Stimulated activated CD4-positive, alpha-beta T cell treated with anti-CD3 and anti-CD28 coated beads, TNF-alpha, amount 100 ng/mL, for 4 hours (primary cell): ENCODE data around the gene GFM1.
"Not testable (repeated sequence)": the region's sequence is repeated elsewhere in the genome, so short reads cannot be mapped to it uniquely, and the experiment has no call there.

Experiments used
- DNase-seq, 3 experiments: peaks; one replicate each; pipeline ENCODE4 v3.0.0-alpha.2; 2020; ENCODE audit warnings: low read depth in 3 of 3

Gene GFM1

DNA sequence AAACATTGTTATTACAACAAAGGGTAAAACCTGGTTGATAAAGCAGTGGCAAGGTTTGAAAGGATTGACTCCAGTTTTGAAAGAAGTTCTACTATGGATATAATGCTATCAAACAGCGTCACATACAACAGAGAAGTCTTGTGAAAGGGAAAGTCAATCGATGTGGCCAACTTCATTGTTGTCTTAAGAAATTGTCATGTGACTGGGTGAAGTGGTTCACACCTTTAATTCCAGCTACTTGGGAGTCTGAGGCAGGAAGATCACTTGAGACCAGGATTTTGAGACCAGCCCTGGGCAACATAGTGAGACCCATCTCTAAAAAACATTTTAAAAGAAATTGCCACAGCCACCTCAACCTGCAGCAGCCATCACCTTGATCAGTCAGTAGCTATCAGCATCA, 34.4 kb downstream of the GFM1 start:
- DNase-seq: no peak

DNA sequence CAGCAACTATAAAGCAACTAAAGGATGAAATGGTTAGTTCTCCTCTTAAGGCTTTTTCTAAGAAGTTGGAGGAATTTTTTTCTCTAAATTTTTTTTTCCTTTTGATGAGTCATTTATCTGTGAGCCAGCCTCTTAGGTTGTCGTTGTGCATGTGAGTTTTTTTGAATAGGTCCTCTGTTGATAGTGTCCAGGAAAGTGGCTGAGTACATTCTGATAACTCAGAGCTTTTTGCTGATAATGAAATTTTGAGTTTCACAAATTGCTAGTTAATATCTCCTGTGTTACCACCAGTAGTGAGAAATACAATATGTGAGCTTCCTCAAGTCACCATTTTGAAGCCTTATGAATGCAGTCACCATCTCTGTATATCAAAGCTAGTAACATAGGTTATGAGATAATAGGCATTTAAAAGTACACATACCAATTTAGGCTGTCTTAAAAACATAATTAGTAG, 35.2 kb downstream of the GFM1 start:
- no peak for DNase-seq

DNA sequence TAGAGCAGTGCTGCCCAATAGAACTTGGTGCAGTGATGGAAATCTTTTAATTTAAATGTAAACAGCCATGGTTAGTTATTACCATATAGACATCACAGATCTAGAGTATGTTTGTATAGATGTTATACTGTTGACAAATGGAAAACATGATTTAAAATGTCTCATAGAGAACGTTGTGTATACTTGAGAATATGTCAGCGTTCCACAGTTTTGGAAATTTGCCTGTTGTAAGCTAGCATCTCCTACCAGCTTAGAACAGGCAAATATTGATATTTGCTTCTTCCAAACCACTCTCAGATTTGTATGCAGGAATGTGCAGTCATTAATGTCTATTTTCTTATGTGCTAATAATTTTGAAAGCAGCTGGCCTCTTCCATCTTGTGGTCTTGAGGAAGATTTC, 36.5 kb downstream of the GFM1 start:
- DNase-seq: no peak

DNA sequence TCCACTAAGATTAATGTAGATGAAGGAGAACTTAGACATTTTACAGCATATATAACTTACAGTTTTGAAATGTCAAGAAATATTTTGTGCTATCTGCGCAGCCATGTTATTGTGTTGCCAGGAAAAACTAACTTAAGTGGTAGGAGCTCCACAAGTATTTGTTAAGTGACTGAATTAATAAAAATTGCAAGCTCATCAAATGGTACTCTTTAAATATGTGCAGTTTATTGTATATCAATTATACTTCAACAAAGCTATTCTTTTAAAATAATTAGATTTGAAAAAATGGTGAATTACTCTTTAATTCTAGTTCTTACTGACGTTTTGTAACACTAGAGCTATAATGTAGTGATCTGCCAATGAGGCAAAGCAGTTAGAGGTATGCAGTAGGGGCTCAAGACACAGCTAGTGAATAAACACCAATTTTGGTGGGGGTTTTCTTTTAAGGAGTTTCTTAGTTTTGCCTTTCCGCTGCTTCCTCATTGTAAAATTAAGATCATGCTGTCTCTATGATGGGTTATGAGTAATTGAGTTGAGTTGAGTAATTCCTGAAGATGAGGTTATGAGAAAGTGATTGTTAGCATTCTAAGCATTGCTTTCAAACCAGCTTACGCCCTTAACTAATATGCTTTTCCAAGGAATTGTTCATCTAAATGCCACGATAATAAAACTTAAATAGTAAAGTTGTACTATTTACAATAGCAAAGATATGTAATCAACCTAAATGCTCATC, 39.1 kb downstream of the GFM1 start:
- no peak for DNase-seq

DNA sequence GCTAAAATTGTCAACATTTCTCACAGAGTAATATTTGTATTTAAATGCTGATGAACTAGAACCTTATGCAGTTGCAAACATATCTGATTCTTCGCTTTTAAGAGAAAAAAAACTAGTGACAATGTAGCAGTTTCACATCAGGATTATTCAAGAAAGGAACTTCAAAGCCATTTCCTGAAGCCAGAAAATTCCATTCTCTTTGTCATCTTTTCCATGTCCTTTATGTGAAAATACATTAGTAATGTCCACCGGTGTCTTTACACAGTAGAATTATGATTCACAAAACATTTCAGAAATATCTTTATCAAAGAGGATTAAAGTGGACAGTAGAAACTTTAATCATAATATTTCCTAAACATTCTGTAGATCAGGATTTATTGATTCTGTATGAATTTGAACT, 40.8 kb downstream of the GFM1 start:
- DNase-seq: no peak

DNA sequence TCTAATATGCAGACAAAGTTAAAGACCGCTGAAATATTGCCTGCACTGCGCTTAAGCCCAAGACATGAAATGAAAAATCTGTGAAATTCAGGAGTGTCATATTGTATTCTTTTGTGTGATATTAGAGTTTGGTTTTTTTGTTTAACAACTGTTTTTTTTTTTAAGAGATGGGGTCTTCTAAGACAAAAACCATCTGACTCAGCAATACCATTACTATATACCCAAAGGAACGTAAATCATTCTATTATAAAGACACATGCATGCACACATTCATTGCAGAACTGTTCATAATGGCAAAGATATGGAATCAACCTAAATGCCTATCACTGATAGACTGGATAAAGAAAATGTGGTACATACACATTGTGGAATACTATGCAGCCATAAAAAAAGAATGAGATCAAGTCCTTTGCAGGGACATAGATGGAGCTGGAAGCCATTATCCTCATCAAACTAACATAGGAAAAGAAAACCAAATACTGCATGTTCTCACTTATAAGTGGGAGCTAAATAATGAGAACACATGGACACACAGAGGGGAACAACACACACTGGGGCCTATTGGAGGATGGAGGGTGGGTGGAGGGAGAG, 49.6 kb downstream of the GFM1 start:
- not testable (repeated sequence) for DNase-seq

DNA sequence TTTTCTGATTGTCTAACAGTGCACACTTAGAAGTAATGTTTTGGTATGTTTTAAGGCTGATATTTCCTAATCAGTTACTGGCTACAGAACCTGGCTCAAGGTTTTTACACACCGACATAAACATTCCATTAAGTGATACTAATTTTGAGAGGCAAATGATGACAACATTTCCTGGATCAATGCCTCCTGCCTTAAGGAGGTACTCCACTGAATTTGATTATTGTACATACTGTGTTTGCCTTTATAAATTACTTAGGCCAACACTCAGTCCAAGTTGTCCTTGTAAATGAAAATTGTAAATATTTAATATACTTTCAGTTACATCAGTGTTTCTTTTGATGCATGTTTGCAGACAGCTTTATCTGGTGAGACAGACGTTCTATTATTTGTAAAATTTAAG, 52.3 kb downstream of the GFM1 start:
- DNase-seq: no peak

DNA sequence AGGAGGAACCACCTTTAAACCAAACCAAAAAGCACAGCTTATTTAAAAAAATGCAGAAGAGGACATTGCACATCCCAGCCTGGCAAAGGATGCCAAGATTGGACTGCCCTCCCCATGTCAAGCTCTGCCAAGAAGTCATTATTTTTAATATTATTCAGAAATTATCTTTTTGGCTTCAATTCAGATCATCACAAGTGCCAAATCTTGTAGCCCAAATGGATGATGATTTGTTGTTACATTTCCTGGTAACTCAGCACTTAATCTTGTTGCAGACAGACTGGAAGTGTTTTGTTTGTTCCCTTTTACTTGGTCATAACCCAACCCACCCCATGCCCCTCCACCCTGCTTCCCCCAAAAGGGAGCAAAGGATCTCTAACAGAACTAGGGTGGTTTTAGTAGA, 56.2 kb downstream of the GFM1 start:
- DNase-seq: no peak

DNA sequence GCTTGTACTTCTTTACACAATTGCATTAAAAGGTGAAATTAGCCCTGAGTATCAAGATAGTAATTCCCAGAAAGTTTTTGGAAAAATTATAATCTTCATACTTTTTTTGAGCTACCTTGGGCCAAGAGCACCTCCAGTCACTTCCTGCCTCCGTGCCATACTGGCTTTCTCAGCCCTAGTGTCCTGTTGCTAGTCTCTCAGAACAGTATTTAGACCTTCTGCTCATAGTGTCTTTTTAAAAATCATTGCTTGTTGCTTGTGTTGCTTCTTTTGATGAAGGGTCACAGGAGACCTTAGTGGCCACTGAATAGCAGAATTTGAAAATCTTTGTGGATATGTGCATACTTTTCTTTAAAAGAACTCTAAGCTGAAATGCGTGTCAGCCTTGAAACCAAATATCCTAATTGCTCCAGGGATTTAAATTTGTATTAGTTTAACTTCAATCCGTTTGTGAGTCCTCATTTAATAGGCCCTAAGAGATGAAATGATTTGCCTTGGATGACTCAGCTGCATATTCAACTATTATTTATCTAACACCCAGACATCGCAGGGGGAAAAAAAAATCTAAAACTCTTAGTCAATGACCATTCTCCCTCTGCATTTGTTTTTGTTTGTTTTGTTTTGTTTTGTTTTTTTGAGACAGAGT, 57.2 kb downstream of the GFM1 start:
- DNase-seq: no peak

DNA sequence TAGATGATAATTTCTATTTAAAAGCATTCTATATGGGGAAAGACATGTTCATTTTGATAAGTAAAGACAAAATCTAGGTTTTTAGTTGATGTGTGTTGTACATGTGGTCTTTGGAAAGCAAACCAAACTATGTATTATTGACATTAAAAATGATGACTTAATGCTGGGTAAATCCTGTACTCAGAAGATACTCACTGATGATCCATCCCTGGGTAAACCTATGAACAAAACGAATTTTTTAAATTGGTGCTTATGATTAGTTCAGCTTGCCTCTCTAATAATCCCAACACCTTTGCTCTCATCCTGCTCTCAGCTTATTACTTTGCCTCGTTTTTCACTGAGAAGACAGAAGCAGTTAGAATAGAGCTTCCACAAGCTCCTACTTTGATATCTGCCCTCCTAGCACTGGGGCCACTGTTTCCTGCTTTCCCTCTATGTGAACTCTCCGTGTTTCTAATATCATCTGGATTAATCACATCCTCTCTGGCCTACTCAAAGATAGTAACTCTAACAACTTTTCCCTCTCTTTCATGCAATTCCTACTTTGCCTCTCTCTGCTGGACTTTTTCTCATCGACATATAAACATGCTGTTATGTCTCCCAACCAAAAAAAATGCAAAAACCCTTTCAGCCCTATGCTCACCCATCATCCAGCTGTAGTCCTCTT, 58.6 kb downstream of the GFM1 start:
- no peak for DNase-seq

DNA sequence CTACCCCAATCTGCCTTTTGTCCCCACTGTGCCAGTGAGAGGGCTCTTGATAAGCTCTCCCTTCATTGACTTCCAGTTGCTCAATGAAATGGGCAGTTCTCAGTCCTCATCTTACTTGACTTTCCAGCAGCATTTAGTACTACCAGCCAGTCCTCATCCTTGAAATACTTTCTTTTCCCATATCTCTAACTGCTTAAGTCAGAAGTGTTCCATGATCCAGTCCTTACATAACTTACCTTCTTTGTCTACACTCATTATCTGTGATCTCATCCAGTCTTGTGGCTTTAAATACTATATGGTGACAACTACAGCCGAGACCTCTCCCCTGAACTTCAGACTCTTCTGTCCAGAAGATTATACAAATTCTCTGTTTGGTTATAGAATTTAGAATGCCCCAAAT, 59.2 kb downstream of the GFM1 start:
- DNase-seq: no peak

DNA sequence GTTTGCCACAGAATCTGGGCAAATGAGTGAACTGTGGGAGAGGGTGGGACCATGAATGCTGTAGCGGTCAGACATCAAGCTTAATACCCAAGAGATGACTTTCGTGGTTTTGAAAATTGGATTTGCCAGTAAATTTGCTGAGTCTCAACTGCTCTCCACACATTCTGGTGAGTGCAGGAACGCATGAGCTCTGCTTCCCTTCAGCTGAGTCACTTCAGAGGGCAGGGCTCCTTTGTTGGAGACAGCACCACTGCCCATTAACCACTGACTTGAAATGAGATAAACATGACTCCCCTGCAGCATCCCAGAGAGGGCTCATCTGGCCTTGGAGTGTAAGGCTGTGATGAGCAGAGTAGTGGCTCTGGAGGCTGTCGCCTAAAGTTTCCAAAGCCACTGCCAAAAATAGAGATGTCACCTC, 65.3 kb downstream of the GFM1 start:
- no peak for DNase-seq

DNA sequence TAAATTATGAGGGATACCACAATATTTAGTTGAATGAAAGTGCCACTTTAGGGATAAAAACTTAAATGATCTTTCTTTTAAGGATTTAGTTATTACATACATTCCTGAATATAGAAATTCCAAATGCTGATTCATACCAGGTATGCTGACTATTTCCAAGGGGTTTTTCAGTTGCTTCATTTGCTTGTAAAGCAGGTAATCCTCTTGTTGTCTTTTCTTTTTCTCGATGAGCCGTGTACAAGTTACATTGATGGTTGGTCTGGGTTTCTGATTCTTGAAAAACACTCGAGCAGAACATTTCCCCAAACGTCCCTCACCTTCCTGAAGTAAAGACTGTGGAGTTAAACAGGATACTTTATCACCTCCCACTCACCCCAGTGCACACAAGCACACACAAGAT, 66.3 kb downstream of the GFM1 start:
- DNase-seq: no peak

DNA sequence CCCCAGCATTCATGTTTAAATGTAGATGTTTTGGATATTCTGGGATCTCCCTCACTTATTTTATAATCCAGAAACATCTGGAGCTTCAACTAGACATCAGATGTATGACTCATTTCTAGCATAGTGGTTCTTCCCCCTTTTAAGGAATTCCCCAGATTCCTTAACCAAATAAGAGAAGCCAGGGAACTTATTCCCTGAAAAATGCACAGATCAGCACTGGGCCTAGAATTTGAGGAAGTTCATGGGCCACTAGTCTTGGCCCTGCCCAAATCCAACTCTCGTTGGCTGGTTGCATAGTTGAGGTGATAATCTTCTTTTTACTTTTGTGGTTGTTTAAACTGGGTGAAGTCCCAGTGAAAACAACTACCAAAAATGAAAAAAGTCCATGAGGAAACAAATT, 67.6 kb downstream of the GFM1 start:
- no peak for DNase-seq

DNA sequence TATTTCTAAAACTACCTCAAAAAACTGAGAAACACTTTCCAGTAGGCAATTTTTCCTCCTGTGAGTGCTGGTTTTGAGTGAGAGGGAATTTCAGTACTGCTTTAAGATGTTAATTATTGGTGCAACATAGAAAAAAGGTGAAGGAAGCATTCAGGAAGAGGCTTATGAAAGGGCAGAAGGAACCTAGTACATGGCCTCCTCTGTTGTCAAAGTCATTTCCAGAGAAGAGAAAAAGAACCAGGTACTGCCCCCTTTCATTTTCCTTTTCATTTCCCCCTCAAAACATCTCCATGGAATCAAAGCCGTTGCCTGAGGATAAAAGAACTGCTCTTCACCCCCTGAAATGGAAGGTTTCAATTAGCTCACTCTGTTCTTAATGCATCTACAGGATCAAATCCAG, 68.1 kb downstream of the GFM1 start:
- no peak for DNase-seq

DNA sequence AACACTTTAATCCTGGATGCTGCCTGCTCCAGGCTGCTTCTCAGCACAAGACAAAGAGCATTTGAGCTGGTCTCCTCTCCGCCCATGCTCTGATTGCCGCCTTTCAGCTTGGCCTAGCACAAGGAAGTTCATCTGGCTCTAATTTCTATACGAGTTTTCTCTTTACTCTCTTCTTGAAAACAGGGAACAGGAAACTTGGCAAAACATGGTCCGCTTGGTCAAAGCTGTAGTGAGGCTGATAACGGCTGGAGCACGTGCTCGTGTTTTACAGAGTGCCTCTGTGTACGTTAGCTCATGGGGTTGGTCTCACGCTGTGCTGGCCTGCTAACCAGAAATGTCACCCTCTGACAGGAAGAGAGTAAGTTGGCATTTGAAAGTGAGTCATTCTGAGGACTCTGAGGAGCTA, 68.8 kb downstream of the GFM1 start:
- DNase-seq: no peak

DNA sequence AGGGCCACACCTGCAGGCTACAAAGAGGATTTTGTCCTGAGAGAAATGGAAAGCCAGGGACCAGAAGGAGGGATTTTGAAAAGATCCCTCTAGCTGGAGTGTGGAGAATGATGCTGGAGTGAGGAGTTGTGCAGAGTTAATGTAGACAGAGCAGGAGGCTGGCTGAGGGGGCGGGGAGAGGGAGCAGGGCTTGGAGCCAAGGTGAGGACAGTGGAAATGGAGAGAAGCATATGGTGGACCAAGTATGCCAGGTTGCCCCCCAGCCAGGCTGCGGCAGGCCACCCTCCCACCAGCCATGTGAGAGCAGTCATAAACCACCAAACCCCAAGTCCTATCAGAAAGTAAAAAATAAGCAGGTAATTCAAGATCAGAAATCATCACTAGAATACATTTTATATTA, 73.2 kb downstream of the GFM1 start:
- no peak for DNase-seq

DNA sequence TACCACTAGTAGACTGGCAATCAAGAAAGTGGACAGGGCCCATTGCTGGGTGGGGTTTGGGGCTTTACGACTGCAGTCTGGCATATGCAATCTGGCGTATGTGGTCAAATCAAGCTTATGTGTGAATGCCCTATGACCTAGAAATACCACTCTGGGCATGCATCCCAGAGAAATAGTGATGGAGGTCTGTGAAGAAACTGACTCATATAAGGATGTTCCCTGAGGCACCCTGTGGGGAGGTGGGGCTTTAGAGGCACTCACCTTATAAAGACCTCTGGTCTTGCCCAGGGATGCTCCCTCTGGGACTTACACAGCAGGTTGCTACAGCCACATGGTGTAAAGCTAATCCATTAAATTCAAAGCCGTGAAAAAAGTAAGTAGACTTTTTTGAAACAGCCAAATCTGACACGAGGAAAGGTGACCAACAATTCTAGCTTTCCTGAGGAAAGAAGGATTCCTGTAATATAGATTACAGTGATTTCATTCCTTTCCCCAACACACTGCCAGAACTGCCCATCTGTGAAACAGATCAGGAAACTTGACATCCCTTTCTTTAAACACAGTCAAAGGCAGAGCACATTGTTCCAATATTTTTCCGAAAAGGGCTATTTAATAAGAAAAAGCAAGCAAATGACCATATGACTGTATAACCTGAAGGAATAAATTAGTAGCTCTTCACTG, 74.3 kb downstream of the GFM1 start:
- no peak for DNase-seq

DNA sequence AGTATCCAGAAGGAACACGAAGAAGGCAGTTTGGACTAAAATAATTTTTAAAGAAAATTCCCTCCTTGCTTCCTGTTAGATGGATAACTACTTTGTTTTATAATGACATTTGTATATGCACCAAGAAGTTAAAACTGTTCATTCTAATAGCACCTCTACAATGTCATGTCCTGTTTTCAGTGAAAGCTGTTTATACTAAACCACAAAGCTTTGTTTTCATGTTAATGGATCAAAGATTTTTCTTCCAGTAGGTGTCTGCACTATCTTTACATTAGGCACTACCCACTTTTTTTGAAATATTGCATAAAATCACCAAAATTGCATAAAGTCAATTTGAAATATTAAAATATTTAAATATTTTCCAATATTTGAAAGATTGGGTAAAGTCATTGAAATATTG, 77.8 kb downstream of the GFM1 start:
- no peak for DNase-seq

DNA sequence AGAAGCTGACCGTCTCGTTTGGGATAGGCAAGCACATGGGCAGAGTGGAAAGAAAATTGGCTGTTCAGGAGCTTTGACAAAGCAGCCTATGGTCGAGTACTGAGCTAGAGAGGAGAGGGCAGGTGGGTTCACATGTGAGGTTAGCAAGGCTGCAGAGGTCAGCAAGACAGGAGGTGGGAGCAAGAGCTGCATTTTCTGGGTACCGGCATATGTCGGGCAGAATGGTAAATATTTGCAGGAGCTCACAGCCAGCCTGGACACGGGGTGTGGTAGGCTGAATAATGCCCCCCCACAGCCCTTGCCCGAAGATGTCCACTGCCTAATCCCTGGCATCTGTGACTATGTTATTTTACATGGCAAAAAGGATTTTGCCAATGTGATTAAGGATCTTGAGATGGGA, 79.7 kb downstream of the GFM1 start:
- no peak for DNase-seq

DNA sequence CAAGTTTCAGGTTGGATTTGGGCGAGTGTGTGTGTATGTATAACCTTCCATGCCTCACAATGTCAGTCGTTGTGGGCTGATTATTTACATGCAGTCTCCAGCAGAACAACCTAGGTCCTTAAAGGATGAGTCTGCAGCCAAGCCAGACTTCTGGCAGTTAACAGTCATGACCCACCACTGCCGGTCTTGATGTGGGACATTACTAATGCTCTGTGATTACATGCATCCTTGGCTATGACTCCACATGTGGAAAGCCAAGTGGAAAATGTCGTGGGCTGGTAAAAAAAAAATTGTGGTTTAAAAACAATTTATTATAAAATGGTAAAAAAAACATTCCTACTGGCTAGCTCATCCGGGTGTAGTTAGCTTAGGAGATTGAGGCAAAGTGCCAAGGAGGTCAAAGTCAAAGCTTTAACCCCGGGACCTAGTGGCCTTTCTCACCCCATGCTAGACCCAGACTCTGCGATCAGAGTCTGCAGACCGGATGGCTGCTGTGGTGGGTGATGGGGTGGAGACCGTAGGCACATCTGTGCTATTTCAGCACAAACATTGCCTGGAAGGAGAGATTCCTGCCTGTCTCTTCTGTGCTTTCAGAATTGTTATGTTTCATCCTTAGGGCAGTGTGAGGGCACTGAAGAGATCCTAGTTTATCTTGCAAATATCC, 81.2 kb downstream of the GFM1 start:
- DNase-seq: no peak
